Nephron (organoid): ENCODE results near the gene ARHGEF11.

Source experiments
- H3K27ac Mint-ChIP-seq, 3 experiments: 2 replicates each; pipeline ENCODE4 v1.8.0; 2020; ENCODE audit warnings: mixed read lengths in 3 of 3, mild to moderate bottlenecking in 2 of 3, moderate library complexity in 1 of 3
- H3K27me3 Mint-ChIP-seq: 2 replicates; pipeline ENCODE4 v1.8.0; 2021; ENCODE audit warnings: low read depth, mild to moderate bottlenecking, moderate library complexity, mixed read lengths
- H3K36me3 Mint-ChIP-seq: 2 replicates; pipeline ENCODE4 v1.8.0; 2020; ENCODE audit warnings: low read depth, mixed read lengths
- H3K4me1 Mint-ChIP-seq: 2 replicates; pipeline ENCODE4 v1.8.0; 2020; ENCODE audit warnings: mixed read lengths
- H3K4me3 Mint-ChIP-seq, 3 experiments: 2 replicates each; pipeline ENCODE4 v1.8.0; 2020; ENCODE audit warnings: mild to moderate bottlenecking in 3 of 3, mixed read lengths in 3 of 3, moderate library complexity in 2 of 3
- H3K9me3 Mint-ChIP-seq: 2 replicates; pipeline ENCODE4 v1.8.0; 2020; ENCODE audit warnings: mixed read lengths
- TF ChIP-seq, protein P1 (sequence below), 3 experiments: fragments of 200-600 bp; sonication (generic); IDR thresholded peaks; one replicate each; pipeline ENCODE4 v1.5.0; 2021; ENCODE audit warnings: antibody characterized with exemption in 3 of 3; ENCODE audit not compliant: unreplicated experiment in 3 of 3

Gene ARHGEF11

DNA sequence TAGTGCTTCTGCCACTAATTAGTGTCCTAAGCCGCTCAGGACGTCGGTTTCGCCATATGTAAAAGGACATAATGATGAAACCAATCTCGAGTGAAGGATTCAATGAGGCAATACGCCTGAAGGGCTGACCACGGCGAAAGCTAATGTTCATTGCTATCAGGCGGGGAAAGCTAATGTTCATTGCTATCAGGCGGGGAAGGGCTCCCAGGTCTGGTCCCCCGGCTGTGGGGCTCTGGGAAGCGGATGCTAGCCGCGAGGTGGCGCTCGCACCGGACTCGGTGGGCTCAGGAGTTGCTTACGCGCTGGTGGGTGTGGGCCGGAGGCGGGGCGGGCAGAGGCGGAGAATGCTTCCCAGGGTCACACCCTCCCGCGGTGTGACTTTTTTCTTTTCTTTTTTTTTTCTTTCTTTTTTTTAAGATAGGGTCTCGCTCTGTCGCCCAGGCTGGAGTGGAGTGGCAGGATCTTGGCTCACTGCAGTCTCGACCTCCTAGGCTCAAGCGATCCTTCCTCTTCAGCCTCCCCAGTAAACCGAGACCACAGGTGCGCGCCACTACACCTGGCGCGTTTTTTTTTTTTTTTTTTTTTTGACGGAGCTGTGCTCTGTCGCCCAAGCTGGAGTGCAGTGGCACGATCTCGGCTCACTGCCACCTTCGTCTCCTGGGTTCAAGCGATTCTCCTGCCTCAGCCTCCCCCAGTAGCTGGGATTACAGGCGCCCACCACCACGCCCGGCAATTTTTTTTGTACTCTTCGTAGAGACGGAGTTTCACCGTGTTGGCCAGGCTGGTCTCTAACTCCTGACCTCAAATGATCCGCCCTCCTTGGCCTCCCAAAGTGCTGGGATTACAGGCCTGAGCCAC, 153.1 kb downstream of the ARHGEF11 start:
- peaks cover 56% of the 10 kb centered on the region for H3K27me3 Mint-ChIP-seq

DNA sequence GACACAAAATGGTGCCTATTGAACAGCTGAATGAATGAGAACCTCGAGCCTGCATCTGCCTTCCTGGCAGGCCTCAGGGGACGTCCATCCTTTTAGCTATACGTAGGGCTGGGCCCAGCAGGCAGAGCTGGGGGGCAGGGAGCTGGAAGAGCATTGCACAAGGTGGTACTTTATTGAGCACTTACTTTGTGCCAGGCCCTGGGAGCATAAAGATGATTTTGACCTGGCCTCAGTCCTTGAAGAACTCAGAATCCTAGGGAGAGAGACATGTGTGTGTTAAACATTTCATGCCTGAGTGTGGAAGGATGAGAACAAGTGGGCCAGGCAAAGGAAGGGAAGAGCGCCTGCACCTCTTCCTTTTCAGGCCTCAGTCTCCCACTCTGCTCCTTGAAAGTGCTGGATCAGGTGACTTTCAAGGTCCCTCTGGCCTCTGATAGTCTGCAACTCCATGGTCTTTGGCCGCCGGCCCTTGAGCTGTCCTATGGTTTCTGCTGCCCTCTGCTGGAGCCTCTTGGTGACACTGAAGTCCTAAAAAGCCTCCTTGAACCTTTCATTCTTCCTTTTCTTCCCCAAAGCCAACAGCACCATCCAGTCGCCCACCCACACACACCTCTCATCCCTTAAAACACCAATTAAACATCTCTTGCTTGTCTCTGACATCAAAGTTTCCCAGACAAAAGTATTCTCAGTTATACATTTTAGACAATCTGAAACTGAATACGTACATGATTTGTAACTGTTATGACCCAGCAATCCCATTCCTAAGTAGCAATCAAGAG, 155.6 kb downstream of the ARHGEF11 start:
- peaks cover 42% of the 10 kb centered on the region for H3K27me3 Mint-ChIP-seq
- H3K4me3 Mint-ChIP-seq, result peak overlapping the region in 1 of 3 experiments; percentile 14
- H3K4me1 Mint-ChIP-seq, result peaks cover 45% of the 10 kb centered on the region
- H3K36me3 Mint-ChIP-seq, result no peaks in the 10 kb centered on the region
- TF ChIP-seq, protein P1, sequence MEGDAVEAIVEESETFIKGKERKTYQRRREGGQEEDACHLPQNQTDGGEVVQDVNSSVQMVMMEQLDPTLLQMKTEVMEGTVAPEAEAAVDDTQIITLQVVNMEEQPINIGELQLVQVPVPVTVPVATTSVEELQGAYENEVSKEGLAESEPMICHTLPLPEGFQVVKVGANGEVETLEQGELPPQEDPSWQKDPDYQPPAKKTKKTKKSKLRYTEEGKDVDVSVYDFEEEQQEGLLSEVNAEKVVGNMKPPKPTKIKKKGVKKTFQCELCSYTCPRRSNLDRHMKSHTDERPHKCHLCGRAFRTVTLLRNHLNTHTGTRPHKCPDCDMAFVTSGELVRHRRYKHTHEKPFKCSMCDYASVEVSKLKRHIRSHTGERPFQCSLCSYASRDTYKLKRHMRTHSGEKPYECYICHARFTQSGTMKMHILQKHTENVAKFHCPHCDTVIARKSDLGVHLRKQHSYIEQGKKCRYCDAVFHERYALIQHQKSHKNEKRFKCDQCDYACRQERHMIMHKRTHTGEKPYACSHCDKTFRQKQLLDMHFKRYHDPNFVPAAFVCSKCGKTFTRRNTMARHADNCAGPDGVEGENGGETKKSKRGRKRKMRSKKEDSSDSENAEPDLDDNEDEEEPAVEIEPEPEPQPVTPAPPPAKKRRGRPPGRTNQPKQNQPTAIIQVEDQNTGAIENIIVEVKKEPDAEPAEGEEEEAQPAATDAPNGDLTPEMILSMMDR (IDR thresholded peaks at IDR 0.05; ENCODE audit: unreplicated experiment in 3 of 3), result peak; percentile 82 to 83 (median 82)
- H3K27ac Mint-ChIP-seq, result peak overlapping the region in 2 of 3 experiments; percentile 8 to 30
- no peaks in the 10 kb centered on the region for H3K9me3 Mint-ChIP-seq

More for the DNA sequence above, 153.1 kb downstream of the ARHGEF11 start:
- H3K4me1 Mint-ChIP-seq, result peaks cover 41% of the 10 kb centered on the region
- peak overlapping the region; percentile 73 to 79 (median 75) for H3K4me3 Mint-ChIP-seq
- TF ChIP-seq, protein P1 (IDR thresholded peaks at IDR 0.05; ENCODE audit: unreplicated experiment in 3 of 3), result peak; percentile 78 to 94 (median 86)
- no peaks in the 10 kb centered on the region for H3K36me3 Mint-ChIP-seq
- H3K9me3 Mint-ChIP-seq, result no peaks in the 10 kb centered on the region
- H3K27ac Mint-ChIP-seq, result peak overlapping the region in 2 of 3 experiments; percentile 52 to 74

DNA sequence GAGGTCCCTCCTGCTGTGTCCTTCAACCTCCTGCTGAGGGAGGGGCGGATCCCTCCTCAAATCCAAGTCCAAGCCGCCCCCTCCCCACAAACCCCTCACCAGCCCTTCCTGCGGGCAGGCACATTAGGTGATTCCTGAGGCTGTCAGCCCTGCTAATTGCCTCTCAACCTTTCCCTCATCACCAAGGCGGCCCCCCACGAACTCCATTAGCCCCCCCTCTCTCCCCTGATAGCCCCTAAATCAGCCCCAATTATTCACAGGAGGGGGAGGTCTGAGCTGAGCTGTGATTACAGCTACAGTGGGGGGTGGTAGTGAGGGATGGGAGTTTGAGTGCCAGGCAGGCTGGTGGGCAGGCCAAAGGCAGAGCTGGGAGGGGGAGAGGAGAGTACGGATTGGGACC, 157.8 kb downstream of the ARHGEF11 start:
- peak overlapping the region in 1 of 3 experiments; percentile 22 for H3K4me3 Mint-ChIP-seq
- H3K36me3 Mint-ChIP-seq, result no peaks in the 10 kb centered on the region

DNA sequence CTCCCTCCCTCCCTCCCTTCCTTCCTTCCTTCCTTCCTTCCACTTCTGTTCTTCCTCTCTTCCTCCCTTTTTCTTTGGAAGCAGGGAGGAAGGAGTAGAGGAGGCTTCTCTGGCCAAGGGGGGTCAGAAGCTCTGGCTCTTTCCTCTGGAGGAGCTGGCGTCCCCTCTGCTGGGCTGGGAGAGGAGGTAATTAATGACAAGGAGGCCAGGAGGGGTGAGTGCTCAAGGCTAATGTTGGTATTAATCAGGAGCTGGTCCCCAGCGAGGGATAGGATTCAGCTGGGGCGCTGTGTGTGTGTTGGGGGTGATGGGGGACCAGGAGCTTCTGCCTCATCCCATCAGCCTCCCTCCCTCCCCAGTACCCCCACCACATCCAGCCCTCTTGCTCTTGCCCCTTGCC, 158.2 kb downstream of the ARHGEF11 start:
- H3K36me3 Mint-ChIP-seq, result no peaks in the 10 kb centered on the region
- peaks cover 47% of the 10 kb centered on the region for H3K27me3 Mint-ChIP-seq
- no peaks in the 10 kb centered on the region for H3K9me3 Mint-ChIP-seq
- peaks cover 58% of the 10 kb centered on the region for H3K4me1 Mint-ChIP-seq
- peak overlapping the region; percentile 66 to 84 (median 75) for H3K27ac Mint-ChIP-seq
- TF ChIP-seq, protein P1 (IDR thresholded peaks at IDR 0.05; ENCODE audit: unreplicated experiment in 3 of 3), result no peak
- peak overlapping the region in 1 of 3 experiments; percentile 42 for H3K4me3 Mint-ChIP-seq

More for the DNA sequence above, 157.8 kb downstream of the ARHGEF11 start:
- TF ChIP-seq, protein P1 (IDR thresholded peaks at IDR 0.05; ENCODE audit: unreplicated experiment in 3 of 3), result no peak
- Mint-ChIP-seq H3K27me3 (peaks cover 50% of the 10 kb centered on the region), H3K27ac (peak overlapping the region in 1 of 3 experiments; percentile 75), H3K9me3 (no peaks in the 10 kb centered on the region), H3K4me1 (peaks cover 58% of the 10 kb centered on the region)

DNA sequence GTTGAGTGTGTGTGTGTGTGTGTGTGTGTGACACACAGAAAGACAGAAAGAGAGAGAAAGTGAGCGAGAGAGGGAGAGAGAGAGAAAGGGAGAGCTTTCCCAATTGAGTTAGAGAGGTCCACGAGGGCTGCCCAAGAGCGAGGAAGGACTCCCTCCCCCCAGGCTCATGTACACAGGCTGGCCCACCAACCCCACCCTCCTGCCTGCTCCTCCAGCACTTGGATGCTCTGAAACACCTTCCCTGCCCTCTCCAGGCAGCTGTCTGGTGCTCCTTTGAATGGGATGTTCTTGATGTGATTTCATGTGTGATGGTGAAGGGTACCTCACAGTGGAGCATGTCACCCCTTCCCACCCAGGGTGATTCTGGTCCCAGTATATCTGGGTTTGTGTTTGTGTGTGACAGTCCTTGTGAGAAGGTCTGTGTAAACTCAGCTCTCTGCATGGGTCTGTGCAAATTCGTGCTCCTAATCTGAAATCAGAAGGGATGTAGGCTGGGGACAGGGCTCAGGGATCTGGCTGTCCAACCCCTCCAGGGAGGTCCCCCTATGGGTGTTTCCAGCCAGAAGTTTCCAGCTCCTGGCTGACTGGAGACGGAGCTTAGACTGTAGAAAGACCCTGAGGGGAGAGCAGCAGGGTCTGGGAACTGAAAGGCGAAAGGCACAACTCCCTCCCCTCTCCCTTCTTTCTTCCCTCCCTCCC, 158.8 kb downstream of the ARHGEF11 start:
- peak overlapping the region; percentile 58 to 89 (median 75) for H3K27ac Mint-ChIP-seq
- no peaks in the 10 kb centered on the region for H3K9me3 Mint-ChIP-seq
- peaks cover 58% of the 10 kb centered on the region for H3K4me1 Mint-ChIP-seq
- no peaks in the 10 kb centered on the region for H3K36me3 Mint-ChIP-seq
- H3K27me3 Mint-ChIP-seq, result peaks cover 41% of the 10 kb centered on the region
- TF ChIP-seq, protein P1 (IDR thresholded peaks at IDR 0.05; ENCODE audit: unreplicated experiment in 3 of 3), result no peak
- H3K4me3 Mint-ChIP-seq, result peak overlapping the region in 2 of 3 experiments; percentile 18 to 38
